BE2C (cell line): ENCODE data around the gene FNBP1L.

Source experiments
- DNase-seq: peaks from one replicate; pipeline ENCODE4 v3.0.0-alpha.2; 2020
- H3K27me3 ChIP-seq: fragments of 250-450 bp; sonication (Bioruptor Pico); 2 replicates; pipeline ENCODE4 v1.5.1; 2020; ENCODE audit warnings: mild to moderate bottlenecking
- H3K36me3 ChIP-seq: fragments of 250-450 bp; sonication (Bioruptor Pico); 2 replicates; pipeline ENCODE4 v1.5.1; 2020; ENCODE audit warnings: mild to moderate bottlenecking
- H3K4me1 ChIP-seq: fragments of 250-450 bp; sonication (Bioruptor Pico); 2 replicates; pipeline ENCODE4 v1.5.1; 2020
- H3K4me3 ChIP-seq: 2 replicates; pipeline ENCODE4 v1.5.1; 2011; ENCODE audit warnings: low read depth, low read length
- H3K9me3 ChIP-seq: fragments of 250-450 bp; sonication (Bioruptor Pico); 2 replicates; pipeline ENCODE4 v1.5.1; 2020
- TF ChIP-seq, protein P1 (sequence below): IDR thresholded peaks from 2 replicates; pipeline ENCODE4 v1.5.1; 2012; ENCODE audit warnings: mild to moderate bottlenecking, low read depth, low read length

Gene FNBP1L

DNA sequence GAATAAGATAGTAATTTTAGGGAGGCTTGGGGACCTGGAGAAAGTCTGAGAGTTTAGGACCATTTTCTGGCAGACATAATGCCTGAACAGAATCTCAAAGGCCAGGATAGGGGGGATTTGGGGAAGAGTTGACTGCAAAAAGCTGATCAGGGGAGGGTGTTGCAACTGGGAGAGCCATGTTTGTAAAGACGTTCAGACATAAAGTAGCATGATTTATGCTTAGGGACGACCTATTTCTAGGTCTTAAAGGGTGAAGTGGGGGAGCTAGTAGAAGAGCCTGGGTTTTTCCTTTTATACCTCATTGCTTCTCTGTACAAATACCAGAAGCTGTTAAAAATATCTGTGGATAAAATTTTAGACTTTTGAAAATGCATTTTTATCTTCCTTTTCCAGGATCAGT is 51.2 kb downstream of the FNBP1L start:
- TF ChIP-seq, protein P1, sequence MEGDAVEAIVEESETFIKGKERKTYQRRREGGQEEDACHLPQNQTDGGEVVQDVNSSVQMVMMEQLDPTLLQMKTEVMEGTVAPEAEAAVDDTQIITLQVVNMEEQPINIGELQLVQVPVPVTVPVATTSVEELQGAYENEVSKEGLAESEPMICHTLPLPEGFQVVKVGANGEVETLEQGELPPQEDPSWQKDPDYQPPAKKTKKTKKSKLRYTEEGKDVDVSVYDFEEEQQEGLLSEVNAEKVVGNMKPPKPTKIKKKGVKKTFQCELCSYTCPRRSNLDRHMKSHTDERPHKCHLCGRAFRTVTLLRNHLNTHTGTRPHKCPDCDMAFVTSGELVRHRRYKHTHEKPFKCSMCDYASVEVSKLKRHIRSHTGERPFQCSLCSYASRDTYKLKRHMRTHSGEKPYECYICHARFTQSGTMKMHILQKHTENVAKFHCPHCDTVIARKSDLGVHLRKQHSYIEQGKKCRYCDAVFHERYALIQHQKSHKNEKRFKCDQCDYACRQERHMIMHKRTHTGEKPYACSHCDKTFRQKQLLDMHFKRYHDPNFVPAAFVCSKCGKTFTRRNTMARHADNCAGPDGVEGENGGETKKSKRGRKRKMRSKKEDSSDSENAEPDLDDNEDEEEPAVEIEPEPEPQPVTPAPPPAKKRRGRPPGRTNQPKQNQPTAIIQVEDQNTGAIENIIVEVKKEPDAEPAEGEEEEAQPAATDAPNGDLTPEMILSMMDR: no peak
- Histone ChIP-seq H3K9me3 (no peaks in the 10 kb centered on the region), H3K36me3 (no peaks in the 10 kb centered on the region), H3K4me3 (no peak overlapping the region), H3K4me1 (no peaks in the 10 kb centered on the region), H3K27me3 (no peaks in the 10 kb centered on the region)
- DNase-seq: no peak

DNA sequence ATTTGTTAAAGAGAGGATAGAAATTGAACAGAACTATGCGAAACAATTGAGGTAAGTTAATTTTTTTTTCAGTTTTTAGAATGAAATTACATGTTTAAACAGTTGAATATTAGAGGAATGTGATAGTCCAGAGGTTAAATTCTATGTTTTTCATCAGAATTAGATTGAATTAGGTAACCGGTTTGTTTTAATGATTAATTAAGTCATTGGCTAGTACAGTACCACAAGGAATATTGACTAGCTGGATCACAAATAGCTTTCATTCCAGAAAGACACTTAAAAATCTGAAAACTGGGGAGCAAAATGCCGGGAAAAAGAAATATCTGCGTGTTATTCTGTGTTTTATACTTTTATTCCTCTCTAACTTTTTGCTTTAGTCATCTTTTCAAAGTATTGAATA is 51.6 kb downstream of the FNBP1L start:
- no peaks in the 10 kb centered on the region for H3K4me1 ChIP-seq
- H3K4me3 ChIP-seq: no peak overlapping the region
- TF ChIP-seq, protein P1: no peak
- DNase-seq: no peak
- no peaks in the 10 kb centered on the region for H3K36me3 ChIP-seq
- no peaks in the 10 kb centered on the region for H3K27me3 ChIP-seq
- H3K9me3 ChIP-seq: no peaks in the 10 kb centered on the region

DNA sequence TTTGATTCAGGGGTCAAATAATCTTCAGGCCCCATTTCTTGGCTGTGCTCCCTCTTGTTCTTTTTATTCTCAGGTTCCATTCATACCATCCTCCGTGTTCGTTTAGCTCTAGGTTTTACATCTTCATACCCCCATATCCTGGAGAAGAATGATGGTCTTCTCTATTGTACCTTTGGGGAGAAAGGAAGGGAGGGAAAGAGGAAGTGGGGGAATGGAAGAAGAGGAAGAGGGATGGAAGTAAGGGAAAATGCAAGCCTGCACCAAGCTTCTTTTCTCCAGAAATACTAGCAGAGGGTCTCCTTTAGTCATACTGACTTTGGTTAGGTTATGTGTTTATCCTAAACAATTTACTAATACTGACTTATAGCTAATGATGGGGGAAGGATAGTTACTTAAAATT is 52.4 kb downstream of the FNBP1L start:
- H3K27me3 ChIP-seq: no peaks in the 10 kb centered on the region
- H3K36me3 ChIP-seq: no peaks in the 10 kb centered on the region
- DNase-seq: no peak

DNA sequence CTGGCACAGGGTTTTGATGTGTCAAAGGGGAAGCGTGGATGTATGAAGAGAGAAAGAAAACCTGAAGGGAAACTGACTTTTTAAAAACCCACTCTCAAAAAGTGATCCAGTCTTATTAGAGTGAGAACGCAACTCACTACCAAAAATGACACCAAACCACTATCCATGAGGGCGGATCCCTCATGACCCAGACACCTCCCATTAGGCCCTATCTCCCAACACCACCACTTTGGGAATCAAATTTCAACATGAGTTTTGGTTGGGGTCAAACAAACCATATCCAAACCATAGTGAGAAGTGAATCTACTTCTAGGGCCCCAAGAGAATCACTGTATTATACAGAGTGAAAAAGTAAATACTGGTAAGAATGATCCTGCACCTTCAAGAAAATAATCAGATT is 53.5 kb downstream of the FNBP1L start:
- Histone ChIP-seq H3K4me3 (no peak overlapping the region), H3K36me3 (no peaks in the 10 kb centered on the region), H3K27me3 (no peaks in the 10 kb centered on the region), H3K4me1 (no peaks in the 10 kb centered on the region), H3K9me3 (no peaks in the 10 kb centered on the region)
- DNase-seq: no peak
- TF ChIP-seq, protein P1: no peak

More for the DNA sequence above, 52.4 kb downstream of the FNBP1L start:
- Histone ChIP-seq H3K4me1 (no peaks in the 10 kb centered on the region), H3K4me3 (no peak overlapping the region), H3K9me3 (no peaks in the 10 kb centered on the region)
- TF ChIP-seq, protein P1: no peak

DNA sequence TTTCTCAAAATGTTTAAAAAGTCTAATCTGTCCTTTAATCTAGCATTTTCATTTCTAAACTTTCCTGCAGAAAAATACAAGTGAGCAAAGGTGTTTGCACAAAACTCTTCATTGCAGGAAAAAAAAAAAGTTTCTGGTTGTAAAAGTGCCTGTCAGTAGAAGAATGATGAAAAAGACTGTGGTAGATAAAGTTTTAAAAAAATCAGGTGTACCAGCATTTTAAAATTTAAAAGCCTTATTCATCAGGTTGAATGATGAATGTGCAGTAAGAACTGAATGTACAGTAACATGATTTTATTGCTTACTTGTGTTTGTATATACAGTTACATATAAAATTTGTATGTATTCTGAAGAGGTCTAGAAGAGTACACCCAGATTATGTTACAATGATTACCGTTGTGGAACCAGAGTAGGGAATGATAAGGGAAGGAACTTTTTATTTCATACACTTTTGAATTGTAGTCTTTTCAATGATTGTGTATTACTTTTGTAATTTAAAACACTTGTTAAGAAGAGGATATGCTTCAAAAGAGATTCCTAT is 54.0 kb downstream of the FNBP1L start:
- no peaks in the 10 kb centered on the region for H3K4me1 ChIP-seq
- no peak overlapping the region for H3K4me3 ChIP-seq
- H3K36me3 ChIP-seq: no peaks in the 10 kb centered on the region
- no peak for DNase-seq
- no peaks in the 10 kb centered on the region for H3K9me3 ChIP-seq
- TF ChIP-seq, protein P1: no peak
- H3K27me3 ChIP-seq: no peaks in the 10 kb centered on the region

DNA sequence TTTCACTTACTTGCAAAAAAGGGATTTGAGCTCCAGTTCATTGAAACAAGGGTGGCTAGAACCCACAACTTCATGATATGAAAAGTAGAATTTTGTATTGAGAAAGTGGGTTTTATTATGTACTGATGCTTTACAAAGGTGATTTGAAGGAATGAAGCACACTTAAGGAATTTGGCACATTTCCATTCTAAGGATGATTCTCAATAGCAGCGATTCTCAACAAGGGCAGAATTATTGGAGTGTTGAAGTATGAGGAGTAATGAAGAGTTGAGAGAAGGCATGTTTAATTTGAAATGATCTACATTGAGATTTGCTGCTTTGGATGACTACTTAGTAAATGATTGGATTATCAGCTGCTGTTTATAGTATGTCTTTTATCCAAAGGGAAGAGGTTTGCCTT is 54.7 kb downstream of the FNBP1L start:
- no peaks in the 10 kb centered on the region for H3K4me1 ChIP-seq
- H3K27me3 ChIP-seq: no peaks in the 10 kb centered on the region
- no peak overlapping the region for H3K4me3 ChIP-seq
- TF ChIP-seq, protein P1: no peak
- no peaks in the 10 kb centered on the region for H3K9me3 ChIP-seq
- no peak for DNase-seq
- no peaks in the 10 kb centered on the region for H3K36me3 ChIP-seq
